ENCODE measurements around the gene LYRM4. TPM values are rescaled to one million over a fixed set of nuclear protein-coding genes. Genes with fewer than 3 reads are reported as not detected.
A peak's percentile ranks its signal among the peaks of the same experiment; 100 is the strongest.

Gene LYRM4
- total and polyA plus RNA-seq, 7 donors = 11.3 to 21.1 (median 16.1) TPM

DNA sequence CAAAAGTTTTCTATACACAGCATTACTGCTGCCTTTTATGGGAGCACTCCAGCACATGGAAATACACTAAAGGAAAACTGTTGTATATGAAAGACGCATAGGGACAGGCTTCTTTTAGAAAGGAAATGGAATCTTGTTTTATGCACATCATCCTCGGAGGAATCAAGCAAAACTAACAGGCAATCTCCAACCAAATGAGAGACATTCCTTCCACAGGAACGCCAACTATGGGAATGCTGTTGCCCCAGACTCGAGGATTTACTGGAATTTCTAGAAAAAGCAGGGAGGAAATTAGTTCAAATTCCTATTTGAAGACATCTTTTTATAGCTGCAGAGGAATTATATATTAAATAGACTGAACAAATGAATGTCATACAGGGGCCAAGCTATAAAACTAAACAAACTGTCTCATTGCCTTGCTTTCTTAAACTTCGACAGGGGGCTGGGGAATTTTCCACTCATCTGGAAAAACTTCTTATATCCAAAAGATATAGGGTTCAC lies 52.2 kb downstream of the LYRM4 start:
- no peaks in the 10 kb centered on the region for H3K9me3 ChIP-seq
- H3K4me1 ChIP-seq = peaks cover 20% of the 10 kb centered on the region
- H3K4me3 ChIP-seq = no peak overlapping the region
- intact Hi-C loops (cut with DNase I) = no loop called here
- H3K36me3 ChIP-seq (ENCODE audit: insufficient read depth in 1 of 2, low read depth in 1 of 2) = peaks cover 0 to 7% of the 10 kb centered on the region in 2 donors
- no peak overlapping the region for H3K27ac ChIP-seq
- no peaks in the 10 kb centered on the region for H3K27me3 ChIP-seq (ENCODE audit: insufficient read depth in 3 of 3, low read length in 2 of 3)
- TF ChIP-seq, protein P1, sequence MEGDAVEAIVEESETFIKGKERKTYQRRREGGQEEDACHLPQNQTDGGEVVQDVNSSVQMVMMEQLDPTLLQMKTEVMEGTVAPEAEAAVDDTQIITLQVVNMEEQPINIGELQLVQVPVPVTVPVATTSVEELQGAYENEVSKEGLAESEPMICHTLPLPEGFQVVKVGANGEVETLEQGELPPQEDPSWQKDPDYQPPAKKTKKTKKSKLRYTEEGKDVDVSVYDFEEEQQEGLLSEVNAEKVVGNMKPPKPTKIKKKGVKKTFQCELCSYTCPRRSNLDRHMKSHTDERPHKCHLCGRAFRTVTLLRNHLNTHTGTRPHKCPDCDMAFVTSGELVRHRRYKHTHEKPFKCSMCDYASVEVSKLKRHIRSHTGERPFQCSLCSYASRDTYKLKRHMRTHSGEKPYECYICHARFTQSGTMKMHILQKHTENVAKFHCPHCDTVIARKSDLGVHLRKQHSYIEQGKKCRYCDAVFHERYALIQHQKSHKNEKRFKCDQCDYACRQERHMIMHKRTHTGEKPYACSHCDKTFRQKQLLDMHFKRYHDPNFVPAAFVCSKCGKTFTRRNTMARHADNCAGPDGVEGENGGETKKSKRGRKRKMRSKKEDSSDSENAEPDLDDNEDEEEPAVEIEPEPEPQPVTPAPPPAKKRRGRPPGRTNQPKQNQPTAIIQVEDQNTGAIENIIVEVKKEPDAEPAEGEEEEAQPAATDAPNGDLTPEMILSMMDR (IDR thresholded peaks at IDR 0.05) = no peak
- 70 to 77% (median 74%) methylated on average over 5 of the region's 5 CpGs for WGBS, 3 donors
- no peak for DNase-seq
- no peak for ATAC-seq

DNA sequence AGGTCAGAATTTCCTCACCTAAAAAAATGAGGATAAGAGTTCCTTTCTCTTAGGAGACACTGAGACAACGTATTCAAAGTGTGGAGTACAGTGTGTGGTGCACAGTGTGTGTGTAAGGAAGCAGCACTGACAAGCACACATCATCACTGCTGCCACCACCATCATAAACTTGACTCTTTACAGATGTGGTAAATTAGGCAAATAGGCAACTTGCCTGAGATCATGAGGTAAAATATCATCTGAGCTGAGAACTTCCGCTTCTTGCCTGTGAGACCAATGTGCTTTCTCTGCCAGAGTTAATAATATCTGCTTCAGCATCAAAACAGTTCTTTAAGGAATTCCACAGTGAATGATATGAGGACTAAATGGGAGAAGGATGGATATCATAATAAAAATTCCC lies 52.7 kb downstream of the LYRM4 start:
- WGBS, 3 donors = 80 to 82% (median 80%) methylated on average over 2 of the region's 2 CpGs
- peaks cover 20% of the 10 kb centered on the region for H3K4me1 ChIP-seq
- H3K27me3 ChIP-seq (ENCODE audit: insufficient read depth in 3 of 3, low read length in 2 of 3) = no peaks in the 10 kb centered on the region
- no peaks in the 10 kb centered on the region for H3K9me3 ChIP-seq
- TF ChIP-seq, protein P1 (IDR thresholded peaks at IDR 0.05) = no peak
- H3K27ac ChIP-seq = no peak overlapping the region
- DNase-seq = no peak
- H3K36me3 ChIP-seq (ENCODE audit: insufficient read depth in 1 of 2, low read depth in 1 of 2) = peaks cover 0 to 2% of the 10 kb centered on the region in 2 donors
- no peak for ATAC-seq
- intact Hi-C loops (cut with DNase I) = no loop called here
- no peak overlapping the region for H3K4me3 ChIP-seq

DNA sequence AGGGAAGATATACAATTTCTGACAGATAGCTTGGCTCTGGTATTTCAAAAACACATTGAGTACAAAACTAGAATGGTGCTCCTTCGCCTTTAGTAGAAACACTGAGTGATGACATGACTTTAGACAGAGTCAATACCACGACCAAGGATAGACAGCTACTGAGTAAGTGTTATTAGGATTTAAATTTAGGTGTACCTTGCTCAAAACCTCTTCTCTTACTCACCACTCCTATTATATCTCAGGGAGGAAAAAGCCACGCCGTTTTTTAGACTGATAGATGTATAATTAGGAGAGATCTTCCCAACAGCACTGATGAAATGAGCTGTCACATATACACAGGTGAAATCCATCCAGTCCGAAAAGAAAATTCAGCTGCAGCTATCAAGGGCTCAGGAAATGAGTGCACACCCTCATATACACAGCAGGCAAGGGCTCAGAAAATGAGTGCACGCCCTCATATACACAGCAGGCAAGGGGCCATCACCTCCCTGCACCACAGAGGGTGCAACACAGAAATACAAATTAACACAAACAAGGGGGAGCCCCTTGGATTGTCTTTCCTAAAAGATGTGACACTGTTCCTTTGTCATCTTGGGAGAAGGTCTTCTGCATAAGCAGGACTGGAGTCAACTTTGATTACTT lies 53.7 kb downstream of the LYRM4 start:
- Histone ChIP-seq H3K4me3 (no peak overlapping the region), H3K27ac (no peak overlapping the region), H3K36me3 (ENCODE audit: insufficient read depth in 1 of 2, low read depth in 1 of 2) (no peaks in the 10 kb centered on the region), H3K27me3 (ENCODE audit: insufficient read depth in 3 of 3, low read length in 2 of 3) (no peaks in the 10 kb centered on the region), H3K9me3 (no peaks in the 10 kb centered on the region), H3K4me1 (peaks cover 20% of the 10 kb centered on the region)
- peak; percentile 41 to 76 (median 54) for ATAC-seq
- intact Hi-C loops (cut with DNase I) = no loop called here
- 73 to 91% (median 82%) methylated on average over 6 of the region's 6 CpGs for WGBS, 3 donors
- TF ChIP-seq, protein P1 (IDR thresholded peaks at IDR 0.05) = no peak
- DNase-seq = no peak

DNA sequence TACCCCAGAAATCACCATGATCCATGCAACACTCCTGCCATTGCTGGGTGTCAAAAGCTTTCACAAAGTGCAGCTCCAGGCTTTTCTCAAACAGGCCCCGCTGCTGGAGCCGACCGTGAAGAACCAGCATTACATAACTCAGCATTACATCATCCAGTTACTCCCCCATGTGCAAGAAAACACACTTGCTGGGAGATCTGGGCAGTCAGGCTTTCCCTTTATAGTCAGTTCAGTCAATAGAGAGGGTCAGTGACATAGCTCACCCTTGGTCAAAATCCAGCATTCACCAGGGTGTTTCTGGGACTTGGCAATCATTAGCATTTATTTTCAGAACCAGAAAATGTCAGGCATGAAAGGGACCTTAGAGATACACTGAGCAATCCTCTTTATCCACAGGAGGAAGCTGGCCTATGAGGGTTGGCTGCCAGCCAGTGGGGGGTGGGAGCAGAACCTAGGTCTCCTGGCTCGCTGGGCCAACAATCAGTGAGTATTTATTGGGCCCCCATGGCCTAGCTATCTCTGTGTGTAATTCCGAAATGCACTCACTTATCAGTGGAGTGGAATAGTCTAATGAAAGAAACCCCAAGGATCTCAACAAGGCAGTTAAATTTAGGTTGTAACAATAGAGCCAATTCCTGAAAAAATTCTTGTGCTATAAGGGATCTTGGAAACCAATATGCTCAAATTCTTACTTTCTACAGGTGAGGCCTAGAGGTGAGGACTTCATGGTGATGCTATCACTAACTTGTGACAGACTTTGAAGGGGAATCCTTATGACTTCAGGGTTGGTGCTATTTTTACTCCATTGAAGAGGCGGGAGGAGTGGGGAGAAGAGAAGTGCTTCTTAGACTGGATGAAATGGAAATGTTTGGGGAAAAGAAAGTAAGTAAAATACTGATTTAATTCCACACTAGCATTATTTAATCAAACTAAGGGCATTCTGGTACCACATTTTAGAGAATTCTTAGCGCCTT lies 54.6 kb downstream of the LYRM4 start:
- intact Hi-C loops (cut with DNase I) = no loop called here
- WGBS, 3 donors = 30 to 46% (median 32%) methylated on average over 7 of the region's 7 CpGs
- Histone ChIP-seq H3K4me1 (peaks cover 23% of the 10 kb centered on the region), H3K36me3 (ENCODE audit: insufficient read depth in 1 of 2, low read depth in 1 of 2) (no peaks in the 10 kb centered on the region), H3K4me3 (no peak overlapping the region), H3K27me3 (ENCODE audit: insufficient read depth in 3 of 3, low read length in 2 of 3) (no peaks in the 10 kb centered on the region), H3K9me3 (no peaks in the 10 kb centered on the region), H3K27ac (peak overlapping the region; percentile 64)
- TF ChIP-seq, protein P1 (IDR thresholded peaks at IDR 0.05) = no peak
- DNase-seq (peak; percentile 30 to 67), ATAC-seq (peak in 3 of 4 donors; percentile 66 to 74 (median 72))
